ENCODE results near the gene CINP.
A peak's percentile ranks its signal among the peaks of the same experiment; 100 is the strongest.

GRCh38 chr14:102314242-102315011 is 48.3 kb downstream of the CINP start:
- TF ChIP-seq CTCF (IDR thresholded peaks at IDR 0.05; ENCODE audit: low read depth, low read length), result peak; percentile 62
- TF ChIP-seq POLR2A (IDR thresholded peaks at IDR 0.05; ENCODE audit: extremely low read depth, insufficient read length), result no peak
